NOMO-1 treated with dmso at 0.1 percent for 144 hours (cell line): ENCODE data around the gene TEDC1.

ENCODE experiments used
- DNase-seq: peaks from one replicate; lab custom pipeline; 2025; ENCODE audit not compliant: unreplicated experiment; lab: John Stamatoyannopoulos, UW

TEDC1 gene

DNA sequence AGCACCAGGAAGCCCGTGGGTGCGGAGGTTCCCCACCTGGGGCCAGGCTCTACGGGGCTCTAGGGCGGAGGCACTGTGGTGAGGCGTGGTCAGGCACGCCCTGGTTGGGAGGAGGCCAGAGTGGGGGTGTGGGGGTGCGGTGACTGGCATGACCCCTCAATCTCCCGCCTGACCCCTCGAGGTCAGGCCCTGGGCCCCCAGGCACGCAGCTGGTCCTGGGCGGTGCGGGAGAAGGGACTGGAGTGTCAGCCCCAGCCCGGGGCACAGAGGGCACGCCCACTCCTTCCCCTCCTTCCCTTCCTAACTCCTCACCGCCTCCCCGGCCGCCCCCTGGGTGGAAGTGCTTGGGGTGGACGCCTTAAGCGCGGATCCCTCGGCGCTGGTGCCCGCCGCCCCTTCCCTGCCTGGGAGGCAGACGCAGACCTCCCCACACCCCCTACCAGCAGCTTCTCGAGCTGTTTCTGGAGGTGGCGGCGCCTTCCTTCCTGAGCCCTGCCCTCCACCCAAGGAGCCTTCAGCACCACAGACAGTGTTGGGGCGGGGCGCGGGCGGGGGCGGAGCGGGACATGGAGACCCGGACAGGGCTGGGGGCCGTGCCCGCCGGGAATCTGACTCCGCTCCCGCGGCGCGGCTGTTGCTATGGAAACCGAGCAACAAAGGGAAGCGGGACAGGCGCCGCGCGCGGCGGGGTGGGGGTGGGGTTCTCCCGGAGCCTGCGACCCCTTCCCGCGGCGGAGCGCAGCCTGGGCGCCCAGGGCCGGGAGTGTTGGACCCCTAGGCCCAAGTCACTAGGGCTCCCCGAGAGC, 17.2 kb upstream of the TEDC1 start:
- peak; percentile 8 for DNase-seq

- no peak for DNase-seq
Observed at GRCh38 chr14:105474483-105475268, 16.4 kb upstream of the TEDC1 start, which contains the start of gene CRIP2. CRIP2 (plus strand) TSS chr14:105474821; CDS start chr14:105474863, 42 bp downstream.

DNA sequence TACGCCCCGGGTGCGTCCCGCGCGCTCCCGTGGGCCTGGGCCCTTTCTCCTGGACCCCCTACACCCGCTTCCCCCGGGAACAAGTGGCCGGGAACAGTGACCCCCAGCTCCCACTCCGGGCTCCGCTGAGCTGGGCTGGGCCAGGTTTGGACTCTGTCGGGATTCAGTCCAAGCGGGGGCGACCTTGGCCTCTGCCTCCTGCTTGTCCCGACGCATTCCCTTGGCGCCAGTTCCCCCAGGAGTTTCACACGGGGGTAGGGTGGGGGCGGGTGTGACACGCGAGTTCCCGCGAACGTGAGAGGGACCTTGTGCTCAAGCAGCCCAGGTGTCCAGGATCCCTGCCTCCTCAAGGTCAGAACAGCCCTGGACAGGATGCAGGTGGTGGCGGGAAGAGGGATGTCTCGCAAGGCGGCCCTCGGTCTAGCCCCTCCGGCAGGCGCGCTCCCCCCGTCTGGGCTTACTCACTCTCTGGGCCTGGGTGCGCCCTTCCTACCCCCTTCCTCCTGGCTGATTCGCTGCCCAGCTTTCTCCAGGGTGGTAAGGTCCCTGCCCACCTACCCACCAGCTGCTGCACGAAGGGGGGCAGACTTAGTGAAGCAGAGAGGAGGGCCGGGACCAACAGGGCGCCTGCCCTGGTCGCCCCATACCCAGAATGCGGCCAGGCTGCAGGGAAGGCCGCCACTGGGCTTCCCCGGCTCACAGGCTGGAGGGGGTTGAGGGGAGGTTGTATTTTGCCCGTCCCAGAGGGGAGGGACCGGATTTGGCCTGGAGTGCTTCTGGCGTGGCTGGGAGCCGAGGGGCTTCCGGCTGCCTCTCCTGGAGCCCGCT, 15.6 kb upstream of the TEDC1 start:
- DNase-seq = no peak

DNA sequence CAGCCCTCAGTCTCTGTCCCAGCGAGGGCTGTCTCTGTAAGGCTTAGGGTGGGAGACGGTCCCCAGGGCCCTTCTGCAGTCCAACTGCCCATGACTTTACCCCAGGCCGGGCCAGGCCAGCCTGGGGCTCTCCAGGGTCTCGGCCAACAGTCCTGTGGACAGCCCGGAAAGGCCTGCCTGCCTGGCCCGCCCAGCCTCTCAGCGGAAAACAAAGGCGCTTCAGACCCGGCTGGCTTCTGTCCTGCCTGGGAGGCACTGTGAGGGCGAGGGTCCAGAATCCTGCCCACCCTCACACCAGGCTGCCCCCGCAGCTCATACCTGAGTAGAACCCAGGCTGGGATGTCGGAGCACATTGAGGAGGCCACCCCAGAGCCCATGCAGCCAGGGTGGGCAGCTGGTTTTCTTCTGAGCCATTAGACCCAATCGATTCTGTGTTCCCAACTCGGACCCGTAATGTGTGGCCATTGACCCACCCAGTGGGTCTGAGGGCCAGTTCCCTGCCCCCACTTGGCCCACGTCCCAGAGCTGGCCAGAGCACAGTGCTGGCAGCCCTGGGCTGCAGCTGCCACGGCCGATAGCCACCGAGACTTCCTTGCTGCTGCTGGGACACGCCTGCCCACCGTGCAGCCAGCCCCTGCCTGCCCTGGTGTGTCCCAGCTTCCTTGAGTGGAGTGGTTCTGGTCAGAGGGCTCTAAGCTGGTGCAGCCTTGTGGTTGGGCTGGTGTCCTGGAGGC, 14.8 kb upstream of the TEDC1 start:
- no peak for DNase-seq

GRCh38 chr14:105476831-105477659, 14.0 kb upstream of the TEDC1 start:
- DNase-seq = no peak

DNA sequence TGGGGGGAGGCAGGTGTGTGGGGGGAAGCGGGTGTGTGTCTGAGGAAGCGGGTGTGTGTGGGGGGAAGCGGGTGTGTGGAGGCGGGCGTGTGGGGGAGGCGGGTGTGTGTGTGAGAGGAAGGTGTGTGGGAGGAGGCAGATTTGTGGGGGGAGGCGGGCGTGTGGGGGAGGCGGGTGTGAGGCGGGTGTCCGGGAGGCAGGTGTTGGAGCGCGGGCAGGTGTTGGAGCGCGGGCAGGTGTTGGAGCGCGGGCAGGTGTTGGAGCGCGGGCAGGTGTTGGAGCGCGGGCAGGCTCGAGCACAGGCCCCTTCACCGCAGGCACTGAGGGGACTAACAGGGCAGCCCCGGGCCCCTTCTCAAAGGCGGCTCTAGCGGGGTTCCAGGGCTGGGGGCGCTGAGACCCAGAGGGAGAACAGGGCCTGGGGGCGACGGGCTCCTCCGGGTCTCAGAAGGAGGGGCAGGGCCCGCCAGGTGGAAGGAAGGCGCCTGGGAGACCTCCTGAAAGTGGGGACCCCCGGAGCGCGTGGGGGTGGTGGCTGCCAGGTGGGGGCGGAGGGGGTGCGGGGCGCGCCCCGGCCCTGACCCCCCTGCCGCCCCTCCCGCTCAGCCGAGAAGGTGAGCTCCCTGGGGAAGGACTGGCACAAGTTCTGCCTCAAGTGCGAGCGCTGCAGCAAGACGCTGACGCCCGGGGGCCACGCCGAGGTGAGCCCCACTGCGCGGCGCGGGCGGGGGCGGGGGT, 13.2 kb upstream of the TEDC1 start:
- DNase-seq = peak; percentile 29

DNA sequence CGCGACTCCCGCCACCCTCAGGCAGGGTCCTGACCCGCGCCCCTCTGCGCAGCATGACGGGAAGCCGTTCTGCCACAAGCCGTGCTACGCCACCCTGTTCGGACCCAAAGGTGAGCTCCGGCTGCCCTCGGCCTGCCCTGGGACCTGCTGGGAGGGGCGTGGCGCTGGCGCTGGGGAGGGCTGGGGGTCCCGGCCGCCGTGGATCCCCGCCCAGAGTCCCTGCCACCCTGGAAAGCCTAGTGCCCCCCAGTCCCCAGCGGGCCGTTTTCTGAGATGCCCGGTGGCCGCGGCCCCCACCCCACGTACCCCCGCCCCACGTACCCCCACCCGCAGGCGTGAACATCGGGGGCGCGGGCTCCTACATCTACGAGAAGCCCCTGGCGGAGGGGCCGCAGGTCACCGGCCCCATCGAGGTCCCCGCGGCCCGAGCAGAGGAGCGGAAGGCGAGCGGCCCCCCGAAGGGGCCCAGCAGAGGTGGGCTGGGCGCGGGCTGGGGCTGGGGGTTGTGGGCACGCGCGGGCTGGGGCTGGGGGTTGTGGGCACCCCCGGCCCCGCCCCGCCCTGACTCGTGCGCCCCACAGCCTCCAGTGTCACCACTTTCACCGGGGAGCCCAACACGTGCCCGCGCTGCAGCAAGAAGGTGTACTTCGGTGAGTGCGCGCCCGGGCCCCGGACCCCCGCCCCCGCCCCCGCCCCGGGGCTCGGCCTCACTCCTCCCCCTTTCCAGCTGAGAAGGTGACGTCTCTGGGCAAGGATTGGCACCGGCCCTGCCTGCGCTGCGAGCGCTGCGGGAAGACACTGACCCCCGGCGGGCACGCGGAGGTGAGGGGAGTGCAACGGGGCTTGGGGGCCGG, 12.4 kb upstream of the TEDC1 start:
- DNase-seq = no peak

DNA sequence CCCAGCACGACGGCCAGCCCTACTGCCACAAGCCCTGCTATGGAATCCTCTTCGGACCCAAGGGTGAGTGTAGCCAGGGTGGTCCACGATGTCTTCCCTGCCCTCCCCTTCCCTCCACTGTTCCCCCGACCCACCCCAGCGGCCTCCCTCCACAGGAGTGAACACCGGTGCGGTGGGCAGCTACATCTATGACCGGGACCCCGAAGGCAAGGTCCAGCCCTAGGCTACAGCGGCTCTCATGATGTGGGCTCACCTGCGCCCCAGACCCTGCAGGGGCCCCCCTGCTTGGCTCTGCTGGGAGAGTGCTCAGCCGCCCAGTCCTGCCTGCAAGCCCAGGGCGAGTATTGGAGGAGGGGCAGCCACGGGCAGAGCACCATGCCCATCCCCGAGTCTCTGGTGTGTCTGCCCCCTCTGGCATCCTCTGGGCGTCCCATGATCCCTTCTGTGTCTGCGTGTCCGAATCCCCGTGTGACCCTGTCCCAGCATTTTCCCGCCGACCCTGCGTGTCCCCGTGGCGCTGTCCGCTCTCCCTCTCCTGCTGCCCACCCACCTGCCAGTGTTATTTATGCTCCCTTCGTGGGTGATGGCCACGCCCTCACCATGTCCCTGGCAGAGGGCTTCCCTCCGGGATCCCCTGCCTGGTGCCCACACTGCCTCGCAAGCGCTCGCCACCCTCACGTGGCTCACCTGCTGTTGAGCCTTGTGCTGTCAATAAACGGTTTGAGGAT, 11.5 kb upstream of the TEDC1 start:
- no peak for DNase-seq

GRCh38 chr14:105480199-105480746, 10.8 kb upstream of the TEDC1 start:
- no peak for DNase-seq

- peak; percentile 58 for DNase-seq
Observed at GRCh38 chr14:105480807-105481801, 9.9 kb upstream of the TEDC1 start.

DNA sequence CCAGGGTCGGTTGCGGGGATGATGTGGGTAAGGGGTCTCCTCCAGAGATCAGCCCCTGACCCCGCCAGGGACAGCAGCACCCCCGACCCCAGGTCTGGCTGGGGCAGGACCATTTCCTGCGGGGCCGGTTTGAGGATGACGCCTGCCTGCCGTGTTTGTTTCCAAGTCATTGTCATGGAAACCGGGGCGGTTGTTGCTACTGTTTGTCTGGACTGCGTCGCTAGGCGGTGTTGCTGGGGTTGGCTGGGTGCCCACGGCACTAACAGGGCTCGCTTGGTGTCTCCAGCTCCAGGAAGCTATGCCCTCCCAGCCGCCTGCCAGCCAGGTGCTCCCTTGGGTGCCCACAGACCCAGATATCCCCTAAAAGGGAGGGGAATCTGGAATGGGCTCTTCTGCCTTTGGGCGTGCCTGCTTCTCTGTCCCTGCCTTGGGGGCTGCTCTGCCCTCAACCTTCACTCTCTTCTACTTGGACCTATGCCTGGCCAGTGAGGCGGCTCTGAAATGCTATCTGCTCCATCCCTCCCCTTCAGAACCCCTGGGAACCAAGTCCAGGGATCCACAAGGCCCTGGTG, 9.1 kb upstream of the TEDC1 start:
- DNase-seq = peak; percentile 66

GRCh38 chr14:105482486-105483110, 8.4 kb upstream of the TEDC1 start:
- DNase-seq = no peak

DNA sequence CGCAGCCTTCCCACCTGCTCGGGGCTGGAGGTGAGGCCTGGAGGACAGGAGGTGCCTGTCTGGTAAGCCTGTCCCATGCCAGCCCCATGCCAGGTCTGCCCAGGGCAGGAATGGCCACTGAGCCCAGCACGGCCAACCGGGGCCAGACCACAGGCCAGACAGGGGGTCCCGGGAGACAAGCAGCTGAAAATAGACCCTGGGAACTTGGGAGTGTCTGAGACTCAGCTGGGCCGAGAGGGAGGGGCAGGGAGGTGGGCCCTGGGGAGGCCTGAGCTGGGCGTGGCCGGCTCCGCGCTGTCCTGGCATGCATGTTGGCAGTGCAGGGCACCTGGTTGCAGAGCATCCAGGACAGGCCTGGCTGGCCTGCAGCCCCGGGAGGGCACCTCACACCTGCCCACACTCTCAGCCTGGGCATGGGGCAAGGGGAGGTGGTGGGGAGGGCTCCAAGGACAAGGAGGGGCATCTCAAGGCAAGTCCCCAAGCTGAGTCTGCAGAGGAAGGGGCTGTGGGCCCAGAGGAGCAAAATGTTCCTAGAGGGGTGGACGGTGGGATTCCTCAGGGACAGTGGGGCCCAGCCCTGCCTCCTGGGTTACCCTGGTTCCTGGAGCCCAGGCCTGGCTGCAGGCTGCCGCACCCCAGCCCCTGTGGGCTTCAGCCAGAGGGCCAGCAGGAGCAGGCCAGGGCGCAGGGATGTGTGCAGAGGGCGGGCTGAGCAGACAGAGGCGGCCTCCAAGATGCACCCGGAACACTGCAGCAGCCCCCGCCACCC, 7.6 kb upstream of the TEDC1 start:
- DNase-seq = no peak
